Loucy (cell line): Measurements from ENCODE around the gene PTGR3.

Source experiments
- CTCF ChIP-seq: fragments of 200-600 bp; sonication (generic); conservative IDR thresholded peaks from 2 replicates; pipeline ENCODE4 v1.5.1; 2014; ENCODE audit warnings: mild to moderate bottlenecking, antibody characterized with exemption, low read length
- EZH2phosphoT487 ChIP-seq: fragments of 200-600 bp; IDR thresholded peaks from 2 replicates; pipeline ENCODE4 v1.6.1; 2018; ENCODE audit warnings: antibody characterized with exemption, mild to moderate bottlenecking, moderate library complexity, borderline replicate concordance

- TF ChIP-seq CTCF: peak; percentile 35
- no peak for TF ChIP-seq EZH2phosphoT487
These were observed 31.5 kb upstream of the PTGR3 start for GRCh38 chr18:75240433-75240832.
